IPS-18c (cell line): ENCODE results near the gene CSTPP1.
"Not testable (repeated sequence)": the region's sequence is repeated elsewhere in the genome, so short reads cannot be mapped to it uniquely, and the experiment has no call there.

Experiments
- H3K4me3 ChIP-seq: 2 replicates; pipeline ENCODE4 v1.7.0; 2013; ENCODE audit warnings: low read depth, mild to moderate bottlenecking, low read length, moderate library complexity; ENCODE audit not compliant: insufficient read depth
- H3K9me3 ChIP-seq: one replicate; pipeline ENCODE4 v1.6.1; 2013; ENCODE audit warnings: mild to moderate bottlenecking, low read length, moderate library complexity; ENCODE audit not compliant: control insufficient read depth, insufficient read depth

Gene CSTPP1

GRCh38 chr11:47050284-47050683 lies 113.7 kb downstream of the CSTPP1 start:
- H3K9me3 ChIP-seq = no peaks in the 10 kb centered on the region
- no peak overlapping the region for H3K4me3 ChIP-seq

DNA sequence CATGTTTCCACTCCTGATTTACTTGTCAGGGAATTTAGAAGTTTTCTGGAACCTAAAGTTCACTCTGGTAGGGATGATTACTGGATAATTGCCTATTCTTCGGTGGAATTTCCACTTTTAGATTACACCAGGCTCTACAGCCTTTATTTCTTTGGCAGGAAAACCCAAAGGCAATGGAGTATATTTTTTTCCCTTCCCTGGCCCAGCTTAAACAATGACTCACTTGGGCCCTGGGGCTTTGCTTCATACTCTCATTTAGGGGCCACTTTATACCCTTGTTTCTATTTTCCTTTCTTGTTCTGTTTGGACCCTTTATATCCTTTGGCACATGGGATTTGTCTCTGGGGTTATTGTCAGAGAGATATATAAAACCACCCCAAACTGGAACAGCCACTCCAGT lies 114.7 kb downstream of the CSTPP1 start:
- no peak overlapping the region for H3K4me3 ChIP-seq

GRCh38 chr11:47052165-47052564 lies 115.6 kb downstream of the CSTPP1 start:
- H3K9me3 ChIP-seq = no peaks in the 10 kb centered on the region
- H3K4me3 ChIP-seq = no peak overlapping the region

More for the DNA sequence above, 114.7 kb downstream of the CSTPP1 start:
- H3K9me3 ChIP-seq = no peaks in the 10 kb centered on the region

DNA sequence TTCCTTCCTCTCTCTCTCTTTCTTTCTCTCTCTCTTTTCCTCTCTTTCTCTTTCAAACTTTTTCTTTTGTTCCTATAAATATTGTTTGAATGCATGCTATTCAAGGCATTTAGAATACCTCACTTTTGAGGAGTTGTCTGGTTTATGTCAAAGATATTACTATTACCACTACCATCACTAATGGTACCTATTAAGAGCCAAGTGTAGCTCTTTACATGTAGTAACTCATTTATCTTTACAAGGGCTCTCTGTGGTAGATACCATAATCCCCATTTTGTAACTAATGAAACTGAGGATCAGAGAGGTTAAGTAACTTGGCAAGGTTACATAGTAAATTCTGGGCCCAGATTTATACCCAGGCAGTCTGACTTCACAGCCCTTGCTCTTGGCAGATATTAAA lies 116.0 kb downstream of the CSTPP1 start:
- no peak overlapping the region for H3K4me3 ChIP-seq

DNA sequence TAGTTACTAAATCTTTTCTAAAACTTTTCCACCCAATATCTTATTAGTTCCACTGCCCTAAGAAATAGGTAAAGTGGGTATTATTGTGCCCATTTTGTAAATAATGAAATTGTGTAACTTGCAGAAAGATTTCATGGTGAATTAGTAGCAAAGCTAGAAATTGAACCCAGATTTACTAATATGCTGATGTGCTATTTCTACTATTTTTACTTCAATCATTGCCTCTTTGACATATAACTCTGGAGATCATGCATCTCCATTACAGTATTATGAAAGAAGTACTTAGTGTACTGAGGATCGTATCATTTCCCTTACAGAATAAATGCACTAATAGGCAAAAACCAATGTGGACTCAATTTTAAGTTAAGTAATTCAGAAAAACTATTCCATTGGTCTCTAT lies 119.0 kb downstream of the CSTPP1 start:
- no peaks in the 10 kb centered on the region for H3K9me3 ChIP-seq
- no peak overlapping the region for H3K4me3 ChIP-seq

More for the DNA sequence above, 116.0 kb downstream of the CSTPP1 start:
- H3K9me3 ChIP-seq = no peaks in the 10 kb centered on the region

GRCh38 chr11:47056261-47056915 lies 119.8 kb downstream of the CSTPP1 start:
- H3K4me3 ChIP-seq = no peak overlapping the region
- H3K9me3 ChIP-seq = no peaks in the 10 kb centered on the region

GRCh38 chr11:47057365-47057764 lies 120.8 kb downstream of the CSTPP1 start:
- Histone ChIP-seq H3K9me3 (no peaks in the 10 kb centered on the region), H3K4me3 (no peak overlapping the region)

DNA sequence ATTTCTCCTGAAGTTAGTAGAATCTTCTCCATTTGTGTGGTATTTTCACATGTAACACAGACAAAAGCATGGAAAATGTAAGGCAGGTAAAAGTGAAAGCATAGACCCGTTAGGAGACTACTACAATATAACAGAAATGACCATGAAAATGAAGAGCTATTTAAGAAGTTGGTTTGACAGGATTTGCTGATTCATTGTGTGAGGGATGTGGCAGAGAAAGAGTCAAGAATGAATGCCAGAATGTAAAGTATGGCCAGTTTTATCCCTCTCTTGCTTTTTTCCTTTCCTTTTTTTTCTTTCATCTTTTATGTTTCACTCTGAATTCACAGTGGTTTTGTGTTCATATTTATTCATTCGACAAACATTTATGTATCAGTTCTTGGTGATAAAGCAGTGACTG lies 124.2 kb downstream of the CSTPP1 start:
- H3K9me3 ChIP-seq = no peaks in the 10 kb centered on the region
- no peak overlapping the region for H3K4me3 ChIP-seq

GRCh38 chr11:47061429-47062178 lies 125.0 kb downstream of the CSTPP1 start:
- no peak overlapping the region for H3K4me3 ChIP-seq
- H3K9me3 ChIP-seq = no peaks in the 10 kb centered on the region

- Histone ChIP-seq H3K4me3 (no peak overlapping the region), H3K9me3 (no peaks in the 10 kb centered on the region)
These were observed 126.2 kb downstream of the CSTPP1 start for GRCh38 chr11:47062736-47063135.

DNA sequence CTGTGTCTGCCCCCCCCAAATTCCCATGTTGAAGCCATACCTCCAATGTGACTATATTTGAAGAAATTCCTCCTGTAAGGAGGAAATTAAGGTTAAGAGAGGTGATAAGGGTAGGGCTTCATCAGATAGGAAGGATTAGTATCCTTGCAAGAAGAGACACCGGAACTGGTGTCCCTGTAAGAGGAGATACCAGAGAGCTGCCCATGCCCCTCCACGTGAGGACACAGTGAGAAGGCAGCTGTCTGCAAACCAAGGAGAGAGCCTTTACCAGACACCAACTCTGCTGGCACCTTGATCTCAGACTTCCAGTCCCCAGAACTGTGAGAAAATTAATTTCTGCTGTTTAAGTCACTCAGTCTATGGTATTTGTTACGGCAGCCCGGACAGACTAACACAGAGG lies 130.8 kb downstream of the CSTPP1 start:
- Histone ChIP-seq H3K4me3 (no peak overlapping the region), H3K9me3 (no peaks in the 10 kb centered on the region)

GRCh38 chr11:47070769-47071168 lies 134.2 kb downstream of the CSTPP1 start:
- Histone ChIP-seq H3K4me3 (no peak overlapping the region), H3K9me3 (no peaks in the 10 kb centered on the region)

GRCh38 chr11:47071341-47071740 lies 134.8 kb downstream of the CSTPP1 start:
- Histone ChIP-seq H3K4me3 (no peak overlapping the region), H3K9me3 (no peaks in the 10 kb centered on the region)

GRCh38 chr11:47071791-47072261 lies 135.3 kb downstream of the CSTPP1 start:
- Histone ChIP-seq H3K4me3 (no peak overlapping the region), H3K9me3 (no peaks in the 10 kb centered on the region)

GRCh38 chr11:47078751-47079521 lies 142.4 kb downstream of the CSTPP1 start:
- Histone ChIP-seq H3K4me3 (no peak overlapping the region), H3K9me3 (no peaks in the 10 kb centered on the region)

DNA sequence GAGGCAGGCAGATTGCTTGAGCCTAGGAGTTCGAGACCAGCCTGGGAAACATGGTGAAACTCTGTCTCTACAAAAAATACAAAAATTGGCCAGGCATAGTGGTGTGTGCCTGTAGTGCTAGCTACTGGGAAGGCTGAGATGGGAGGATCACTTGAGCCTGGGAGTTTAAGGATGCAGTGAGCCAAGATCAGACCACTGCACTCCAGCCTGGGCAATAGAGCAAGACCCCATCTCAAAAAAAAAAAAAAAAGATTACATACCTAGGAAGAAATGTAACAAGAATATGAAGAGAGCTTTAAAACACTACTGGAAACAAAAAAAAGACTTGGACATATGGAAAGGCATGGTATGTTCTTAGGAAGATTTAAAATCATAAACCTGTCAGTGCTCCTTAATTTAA lies 144.2 kb downstream of the CSTPP1 start:
- not testable (repeated sequence) for H3K9me3 ChIP-seq, H3K4me3 ChIP-seq

DNA sequence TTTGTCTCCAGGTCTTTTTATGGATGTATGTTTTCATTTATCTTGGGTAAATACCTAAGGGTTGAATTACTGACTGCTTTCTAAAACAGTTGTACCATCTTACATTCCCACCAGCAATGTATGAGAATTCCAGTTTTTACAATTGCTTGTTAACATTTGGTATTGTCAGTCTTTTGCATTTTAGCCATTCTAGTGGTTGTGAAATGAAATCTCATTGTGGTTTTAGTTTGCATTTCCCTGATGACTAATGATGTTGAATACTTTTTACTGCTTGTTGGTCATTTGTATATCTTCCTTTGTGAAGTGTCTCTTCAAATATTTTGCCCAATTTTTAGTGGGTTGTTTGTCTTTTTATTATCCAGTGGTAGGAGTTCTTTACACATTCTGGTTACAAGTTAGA lies 147.4 kb downstream of the CSTPP1 start:
- Histone ChIP-seq H3K9me3 (no peaks in the 10 kb centered on the region), H3K4me3 (no peak overlapping the region)

- Histone ChIP-seq H3K4me3 (no peak overlapping the region), H3K9me3 (no peaks in the 10 kb centered on the region)
These were observed 151.2 kb downstream of the CSTPP1 start for GRCh38 chr11:47087801-47088200.
